Measurements from ENCODE around the gene PFDN1.

Gene PFDN1

GRCh38 chr5:140230373-140230772, 72.5 kb downstream of the PFDN1 start:
- Histone ChIP-seq H3K36me3 (ENCODE audit: control insufficient read depth in 4 of 4, insufficient read depth in 4 of 4, low read length in 3 of 4) (no peaks in the 10 kb centered on the region), H3K4me1 (ENCODE audit: control extremely low read depth in 1 of 4, control insufficient read depth in 4 of 4, insufficient read depth in 4 of 4, low read length in 3 of 4) (no peaks in the 10 kb centered on the region), H3K27ac (ENCODE audit: insufficient read depth in 1 of 2, low read depth in 1 of 2, low read length in 2 of 2, poor library complexity in 1 of 2, severe bottlenecking in 2 of 2) (no peak overlapping the region), H3K9me3 (ENCODE audit: control extremely low read depth in 1 of 5, control insufficient read depth in 4 of 5, insufficient read depth in 2 of 5, low read depth in 1 of 5, low read length in 4 of 5) (no peaks in the 10 kb centered on the region), H3K27me3 (replicated peaks in 2 of 5; ENCODE audit: control insufficient read depth in 4 of 5, insufficient read depth in 5 of 5, low read length in 4 of 5) (peaks cover 0 to 2% (median 0%) of the 10 kb centered on the region in 5 experiments), H3K4me3 (ENCODE audit: control insufficient read depth in 1 of 7, extremely low read depth in 1 of 7, insufficient read depth in 4 of 7, low read depth in 2 of 7, low read length in 6 of 7) (no peak overlapping the region)
- DNase-seq, result no peak
- ChIA-PET POLR2A (no interaction called here), CTCF (interaction anchor here (1.7 to 3.2 kb wide), 3 partner anchors 9 to 121 kb away, joined by 4 to 19 read pairs (median 12); no protein-coding TSS in a partner anchor)
- WGBS (ENCODE audit: insufficient coverage), result 100% methylated on average over 1 of the region's 1 CpG

- H3K36me3 ChIP-seq (ENCODE audit: control insufficient read depth in 4 of 4, insufficient read depth in 4 of 4, low read length in 3 of 4), result no peaks in the 10 kb centered on the region
- no peaks in the 10 kb centered on the region for H3K9me3 ChIP-seq (ENCODE audit: control extremely low read depth in 1 of 5, control insufficient read depth in 4 of 5, insufficient read depth in 2 of 5, low read depth in 1 of 5, low read length in 4 of 5)
- ChIA-PET POLR2A (no interaction called here), CTCF (interaction anchor here (2.9 to 3.2 kb wide), 2 partner anchors 11 to 15 kb away, joined by 12 to 19 read pairs; no protein-coding TSS in a partner anchor)
- WGBS (ENCODE audit: insufficient coverage), result 97% methylated on average over 5 of the region's 7 CpGs
- no peak for DNase-seq
- H3K4me1 ChIP-seq (ENCODE audit: control extremely low read depth in 1 of 4, control insufficient read depth in 4 of 4, insufficient read depth in 4 of 4, low read length in 3 of 4), result no peaks in the 10 kb centered on the region
- H3K27me3 ChIP-seq (replicated peaks in 2 of 5; ENCODE audit: control insufficient read depth in 4 of 5, insufficient read depth in 5 of 5, low read length in 4 of 5), result peaks cover 0 to 2% (median 0%) of the 10 kb centered on the region in 5 experiments
- H3K4me3 ChIP-seq (ENCODE audit: control insufficient read depth in 1 of 7, extremely low read depth in 1 of 7, insufficient read depth in 4 of 7, low read depth in 2 of 7, low read length in 6 of 7), result no peak overlapping the region
- no peak overlapping the region for H3K27ac ChIP-seq (ENCODE audit: insufficient read depth in 1 of 2, low read depth in 1 of 2, low read length in 2 of 2, poor library complexity in 1 of 2, severe bottlenecking in 2 of 2)
These were observed 74.5 kb downstream of the PFDN1 start for GRCh38 chr5:140228364-140228837.

GRCh38 chr5:140227046-140227445, 75.9 kb downstream of the PFDN1 start:
- H3K36me3 ChIP-seq (ENCODE audit: control insufficient read depth in 4 of 4, insufficient read depth in 4 of 4, low read length in 3 of 4), result no peaks in the 10 kb centered on the region
- POLR2A ChIA-PET, result no interaction called here
- no peak overlapping the region for H3K4me3 ChIP-seq (ENCODE audit: control insufficient read depth in 1 of 7, extremely low read depth in 1 of 7, insufficient read depth in 4 of 7, low read depth in 2 of 7, low read length in 6 of 7)
- H3K9me3 ChIP-seq (ENCODE audit: control extremely low read depth in 1 of 5, control insufficient read depth in 4 of 5, insufficient read depth in 2 of 5, low read depth in 1 of 5, low read length in 4 of 5), result no peaks in the 10 kb centered on the region
- CTCF ChIA-PET, result interaction anchor here (1.0 to 1.5 kb wide), 5 partner anchors 14 to 129 kb away, joined by 3 to 5 read pairs (median 4); partner anchors contain the start of gene HBEGF
- no peaks in the 10 kb centered on the region for H3K4me1 ChIP-seq (ENCODE audit: control extremely low read depth in 1 of 4, control insufficient read depth in 4 of 4, insufficient read depth in 4 of 4, low read length in 3 of 4)
- WGBS (ENCODE audit: insufficient coverage), result 94% methylated on average over 2 of the region's 2 CpGs
- H3K27ac ChIP-seq (ENCODE audit: insufficient read depth in 1 of 2, low read depth in 1 of 2, low read length in 2 of 2, poor library complexity in 1 of 2, severe bottlenecking in 2 of 2), result no peak overlapping the region
- no peak for DNase-seq
- no peaks in the 10 kb centered on the region for H3K27me3 ChIP-seq (replicated peaks in 2 of 5; ENCODE audit: control insufficient read depth in 4 of 5, insufficient read depth in 5 of 5, low read length in 4 of 5)

- no peaks in the 10 kb centered on the region for H3K36me3 ChIP-seq (ENCODE audit: control insufficient read depth in 4 of 4, insufficient read depth in 4 of 4, low read length in 3 of 4)
- H3K27me3 ChIP-seq (replicated peaks in 2 of 5; ENCODE audit: control insufficient read depth in 4 of 5, insufficient read depth in 5 of 5, low read length in 4 of 5), result peaks cover 0 to 1% (median 0%) of the 10 kb centered on the region in 5 experiments
- no peaks in the 10 kb centered on the region for H3K9me3 ChIP-seq (ENCODE audit: control extremely low read depth in 1 of 5, control insufficient read depth in 4 of 5, insufficient read depth in 2 of 5, low read depth in 1 of 5, low read length in 4 of 5)
- POLR2A ChIA-PET, result no interaction called here
- H3K4me1 ChIP-seq (ENCODE audit: control extremely low read depth in 1 of 4, control insufficient read depth in 4 of 4, insufficient read depth in 4 of 4, low read length in 3 of 4), result no peaks in the 10 kb centered on the region
- H3K4me3 ChIP-seq (ENCODE audit: control insufficient read depth in 1 of 7, extremely low read depth in 1 of 7, insufficient read depth in 4 of 7, low read depth in 2 of 7, low read length in 6 of 7), result no peak overlapping the region
- CTCF ChIA-PET, result interaction anchor here (1.1 kb wide), 1 partner anchor 39 kb away, joined by 4 read pairs; no protein-coding TSS in a partner anchor
- WGBS (ENCODE audit: insufficient coverage), result 86% methylated on average over 2 of the region's 3 CpGs
- no peak overlapping the region for H3K27ac ChIP-seq (ENCODE audit: insufficient read depth in 1 of 2, low read depth in 1 of 2, low read length in 2 of 2, poor library complexity in 1 of 2, severe bottlenecking in 2 of 2)
- no peak for DNase-seq
These were observed 77.5 kb downstream of the PFDN1 start for GRCh38 chr5:140225396-140225795.

- ChIA-PET CTCF (interaction anchor here (1.1 to 1.3 kb wide), 2 partner anchors 38 to 149 kb away, joined by 3 to 4 read pairs; no protein-coding TSS in a partner anchor), POLR2A (no interaction called here)
- no peaks in the 10 kb centered on the region for H3K4me1 ChIP-seq (ENCODE audit: control extremely low read depth in 1 of 4, control insufficient read depth in 4 of 4, insufficient read depth in 4 of 4, low read length in 3 of 4)
- H3K36me3 ChIP-seq (ENCODE audit: control insufficient read depth in 4 of 4, insufficient read depth in 4 of 4, low read length in 3 of 4), result no peaks in the 10 kb centered on the region
- DNase-seq, result no peak
- no peak overlapping the region for H3K4me3 ChIP-seq (ENCODE audit: control insufficient read depth in 1 of 7, extremely low read depth in 1 of 7, insufficient read depth in 4 of 7, low read depth in 2 of 7, low read length in 6 of 7)
- peaks cover 0 to 1% (median 0%) of the 10 kb centered on the region in 5 experiments for H3K27me3 ChIP-seq (replicated peaks in 2 of 5; ENCODE audit: control insufficient read depth in 4 of 5, insufficient read depth in 5 of 5, low read length in 4 of 5)
- WGBS (ENCODE audit: insufficient coverage), result 83% methylated on average over 1 of the region's 3 CpGs
- H3K9me3 ChIP-seq (ENCODE audit: control extremely low read depth in 1 of 5, control insufficient read depth in 4 of 5, insufficient read depth in 2 of 5, low read depth in 1 of 5, low read length in 4 of 5), result no peaks in the 10 kb centered on the region
- no peak overlapping the region for H3K27ac ChIP-seq (ENCODE audit: insufficient read depth in 1 of 2, low read depth in 1 of 2, low read length in 2 of 2, poor library complexity in 1 of 2, severe bottlenecking in 2 of 2)
These were observed 78.2 kb downstream of the PFDN1 start for GRCh38 chr5:140224658-140225057.

GRCh38 chr5:140223567-140223966, 79.3 kb downstream of the PFDN1 start:
- Histone ChIP-seq H3K27ac (ENCODE audit: insufficient read depth in 1 of 2, low read depth in 1 of 2, low read length in 2 of 2, poor library complexity in 1 of 2, severe bottlenecking in 2 of 2) (no peak overlapping the region), H3K9me3 (ENCODE audit: control extremely low read depth in 1 of 5, control insufficient read depth in 4 of 5, insufficient read depth in 2 of 5, low read depth in 1 of 5, low read length in 4 of 5) (no peaks in the 10 kb centered on the region), H3K27me3 (replicated peaks in 2 of 5; ENCODE audit: control insufficient read depth in 4 of 5, insufficient read depth in 5 of 5, low read length in 4 of 5) (peaks cover 0 to 4% (median 0%) of the 10 kb centered on the region in 5 experiments), H3K36me3 (ENCODE audit: control insufficient read depth in 4 of 4, insufficient read depth in 4 of 4, low read length in 3 of 4) (no peaks in the 10 kb centered on the region), H3K4me1 (ENCODE audit: control extremely low read depth in 1 of 4, control insufficient read depth in 4 of 4, insufficient read depth in 4 of 4, low read length in 3 of 4) (no peaks in the 10 kb centered on the region), H3K4me3 (ENCODE audit: control insufficient read depth in 1 of 7, extremely low read depth in 1 of 7, insufficient read depth in 4 of 7, low read depth in 2 of 7, low read length in 6 of 7) (no peak overlapping the region)
- WGBS (ENCODE audit: insufficient coverage), result 100% methylated on average over 2 of the region's 3 CpGs
- CTCF ChIA-PET, result interaction anchor here (1.1 to 1.5 kb wide), 4 partner anchors 9 to 150 kb away, joined by 3 to 5 read pairs (median 4); no protein-coding TSS in a partner anchor
- POLR2A ChIA-PET, result no interaction called here
- no peak for DNase-seq

GRCh38 chr5:140222416-140222815, 80.5 kb downstream of the PFDN1 start:
- no peak overlapping the region for H3K27ac ChIP-seq (ENCODE audit: insufficient read depth in 1 of 2, low read depth in 1 of 2, low read length in 2 of 2, poor library complexity in 1 of 2, severe bottlenecking in 2 of 2)
- H3K27me3 ChIP-seq (replicated peaks in 2 of 5; ENCODE audit: control insufficient read depth in 4 of 5, insufficient read depth in 5 of 5, low read length in 4 of 5), result peaks cover 0 to 5% (median 4%) of the 10 kb centered on the region in 5 experiments
- ChIA-PET POLR2A (no interaction called here), CTCF (interaction anchor here (0.9 kb wide), 1 partner anchor 16 kb away, joined by 4 read pairs; no protein-coding TSS in a partner anchor)
- no CpG with 5 or more reads among the region's 1 CpG for WGBS (ENCODE audit: insufficient coverage)
- H3K4me3 ChIP-seq (ENCODE audit: control insufficient read depth in 1 of 7, extremely low read depth in 1 of 7, insufficient read depth in 4 of 7, low read depth in 2 of 7, low read length in 6 of 7), result no peak overlapping the region
- H3K4me1 ChIP-seq (ENCODE audit: control extremely low read depth in 1 of 4, control insufficient read depth in 4 of 4, insufficient read depth in 4 of 4, low read length in 3 of 4), result no peaks in the 10 kb centered on the region
- no peak for DNase-seq
- H3K36me3 ChIP-seq (ENCODE audit: control insufficient read depth in 4 of 4, insufficient read depth in 4 of 4, low read length in 3 of 4), result no peaks in the 10 kb centered on the region
- no peaks in the 10 kb centered on the region for H3K9me3 ChIP-seq (ENCODE audit: control extremely low read depth in 1 of 5, control insufficient read depth in 4 of 5, insufficient read depth in 2 of 5, low read depth in 1 of 5, low read length in 4 of 5)

Measured in common myeloid progenitor, CD34-positive (primary cell).